ENCODE data around the gene KNCN.

DNA sequence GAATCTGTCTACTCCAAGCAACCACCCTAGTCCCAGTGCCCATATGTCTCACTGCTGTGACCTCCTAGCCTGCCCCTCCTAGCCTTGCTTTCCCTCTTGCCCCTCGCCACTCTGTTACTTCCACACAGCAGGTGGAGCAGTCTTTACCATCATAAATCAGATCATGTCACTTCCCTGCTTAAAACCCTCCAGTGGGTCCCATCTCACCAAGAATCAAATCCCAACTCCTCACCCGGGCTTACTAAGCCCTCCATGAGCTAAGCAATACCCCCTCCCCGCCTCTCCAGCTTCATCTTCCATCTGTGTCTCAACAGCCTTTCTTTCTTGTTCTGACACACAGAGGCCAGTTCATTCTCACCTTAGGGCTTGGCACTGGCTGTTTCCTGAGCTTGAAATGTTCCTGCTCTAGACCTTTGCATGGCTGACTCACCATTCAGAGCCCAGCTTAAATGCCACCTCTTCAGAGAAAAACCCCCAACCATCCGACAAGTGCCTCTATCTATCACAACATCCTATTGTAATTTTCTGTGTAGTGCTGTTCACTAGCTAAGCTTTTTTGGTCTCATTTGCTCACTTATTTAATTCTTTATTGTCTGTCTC, 22.3 kb downstream of the KNCN start:
- TF ChIP-seq, protein P1, sequence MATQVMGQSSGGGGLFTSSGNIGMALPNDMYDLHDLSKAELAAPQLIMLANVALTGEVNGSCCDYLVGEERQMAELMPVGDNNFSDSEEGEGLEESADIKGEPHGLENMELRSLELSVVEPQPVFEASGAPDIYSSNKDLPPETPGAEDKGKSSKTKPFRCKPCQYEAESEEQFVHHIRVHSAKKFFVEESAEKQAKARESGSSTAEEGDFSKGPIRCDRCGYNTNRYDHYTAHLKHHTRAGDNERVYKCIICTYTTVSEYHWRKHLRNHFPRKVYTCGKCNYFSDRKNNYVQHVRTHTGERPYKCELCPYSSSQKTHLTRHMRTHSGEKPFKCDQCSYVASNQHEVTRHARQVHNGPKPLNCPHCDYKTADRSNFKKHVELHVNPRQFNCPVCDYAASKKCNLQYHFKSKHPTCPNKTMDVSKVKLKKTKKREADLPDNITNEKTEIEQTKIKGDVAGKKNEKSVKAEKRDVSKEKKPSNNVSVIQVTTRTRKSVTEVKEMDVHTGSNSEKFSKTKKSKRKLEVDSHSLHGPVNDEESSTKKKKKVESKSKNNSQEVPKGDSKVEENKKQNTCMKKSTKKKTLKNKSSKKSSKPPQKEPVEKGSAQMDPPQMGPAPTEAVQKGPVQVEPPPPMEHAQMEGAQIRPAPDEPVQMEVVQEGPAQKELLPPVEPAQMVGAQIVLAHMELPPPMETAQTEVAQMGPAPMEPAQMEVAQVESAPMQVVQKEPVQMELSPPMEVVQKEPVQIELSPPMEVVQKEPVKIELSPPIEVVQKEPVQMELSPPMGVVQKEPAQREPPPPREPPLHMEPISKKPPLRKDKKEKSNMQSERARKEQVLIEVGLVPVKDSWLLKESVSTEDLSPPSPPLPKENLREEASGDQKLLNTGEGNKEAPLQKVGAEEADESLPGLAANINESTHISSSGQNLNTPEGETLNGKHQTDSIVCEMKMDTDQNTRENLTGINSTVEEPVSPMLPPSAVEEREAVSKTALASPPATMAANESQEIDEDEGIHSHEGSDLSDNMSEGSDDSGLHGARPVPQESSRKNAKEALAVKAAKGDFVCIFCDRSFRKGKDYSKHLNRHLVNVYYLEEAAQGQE (IDR thresholded peaks at IDR 0.05; ENCODE audit: insufficient read depth in 1 of 2, low read depth in 2 of 2, low read length in 2 of 2): no peak
- TF ChIP-seq TAF1 (IDR thresholded peaks at IDR 0.05; ENCODE audit: borderline replicate concordance, insufficient read depth, low read length) (no peak), POLR2AphosphoS5 (IDR thresholded peaks at IDR 0.05; ENCODE audit: low read depth, low read length) (no peak), SIN3A (IDR thresholded peaks at IDR 0.05; ENCODE audit: borderline replicate concordance, insufficient read depth, low read length) (no peak)
